ENCODE measurements around the gene PRR15L. TPM values are rescaled to one million over a fixed set of nuclear protein-coding genes. Genes with fewer than 3 reads are reported as not detected.

PRR15L gene, protein sequence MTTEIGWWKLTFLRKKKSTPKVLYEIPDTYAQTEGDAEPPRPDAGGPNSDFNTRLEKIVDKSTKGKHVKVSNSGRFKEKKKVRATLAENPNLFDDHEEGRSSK
- total RNA-seq (2021; fragmentation: NEBNext Ultra II Directional; extraction: Animal tissue kit (Norgen Biotek cat#: 25700)) = 0.26 and 0.34 TPM in 2 replicates
- 1.1 TPM in 2 replicates for polyA plus RNA-seq (2011; rRNA removed)
- polyA plus RNA-seq (2011; cell fraction: cytosol; rRNA removed) = 1.1 TPM
- polyA plus RNA-seq (2011; cell fraction: nucleus; rRNA removed) = 0.87 TPM
- polyA plus RNA-seq (2012, experiment 1 of 2) = 0.54 to 0.76 TPM (median 0.64 TPM) in 4 replicates
- 0.70 TPM for polyA plus RNA-seq (2012, experiment 2 of 2)
- 0.20 TPM for polyA plus RNA-seq (2013, experiment 1 of 2)
- 0.20 TPM for polyA plus RNA-seq (2013, experiment 2 of 2)
- polyA minus RNA-seq (2011; rRNA and poly(A)+ RNA removed) = 0.51 and 0.98 TPM in 2 replicates
- 0.95 TPM for polyA minus RNA-seq (2011; cell fraction: cytosol; rRNA and poly(A)+ RNA removed)
- 0.40 TPM for polyA minus RNA-seq (2011; cell fraction: nucleus; rRNA and poly(A)+ RNA removed)
- long read RNA-seq, experiment 1 = 0 reads
- long read RNA-seq, experiment 2 = 0 reads

- 35% methylated on average over 15 of the region's 16 CpGs; no CpG with 5 or more reads in 1 of the 2 experiments for WGBS, 2 experiments (ENCODE audit: extremely low coverage in 1 of 2, insufficient coverage in 1 of 2, insufficient read length in 1 of 2, insufficient replicate concordance in 2 of 2, low coverage in 1 of 2, low lambda C conversion rate in 2 of 2, missing lambda C conversion rate in 1 of 2)
- no peak within 1 kb of the TSS for H2BK15ac ChIP-seq (ENCODE audit: low read length)
- no peaks in the 10 kb centered on the region for H3K36me3 ChIP-seq (ENCODE audit: control insufficient read depth in 2 of 4, insufficient read depth in 4 of 4, low read length in 3 of 4)
- no peak within 1 kb of the TSS for H4K91ac ChIP-seq (replicated peaks; ENCODE audit: insufficient read length, low read length)
- H4K5ac ChIP-seq (ENCODE audit: insufficient read length, low read depth, low read length) = no peak within 1 kb of the TSS
- peak within 1 kb of the TSS in 3 of 4 experiments; percentile 18 to 42 (median 41); a peak in 5 of 8 replicates for H3K4me3 ChIP-seq (ENCODE audit: extremely low read depth in 1 of 4, insufficient read depth in 2 of 4, low read depth in 3 of 4, low read length in 4 of 4)
- H3K27ac ChIP-seq (ENCODE audit: low read depth, low read length) = no peak within 1 kb of the TSS
- H2BK12ac ChIP-seq (ENCODE audit: low read depth, low read length) = 0 out of 2 replicates have a peak within 1 kb of the TSS, but pooled peaks have one; percentile 12
- CTCF ChIA-PET (ENCODE audit: partially characterized antibody) = interaction anchor here (0.7 to 40.5 kb wide), 9 partner anchors 9 to 280 kb away, joined by 3 to 1010 read pairs (median 3); partner anchors contain the start of genes CDK5RAP3, PNPO, PRR15L and SCRN2
- H3K27me3 ChIP-seq (replicated peaks in 1 of 4; ENCODE audit: control insufficient read depth in 3 of 4, extremely low read depth in 1 of 4, insufficient read depth in 3 of 4, low read length in 3 of 4) = no peaks in the 10 kb centered on the region
- no peak within 1 kb of the TSS; the same call in 1 of the 2 replicates for H4K8ac ChIP-seq (ENCODE audit: extremely low read depth, insufficient read depth, low read length)
- no peak within 1 kb of the TSS for H3K23ac ChIP-seq (ENCODE audit: insufficient read length)
- FAIRE-seq (peak; percentile 45), DNase-seq (ENCODE audit: low read depth in 1 of 2, low spot score in 2 of 2) (peak in 1 of 2 experiments; percentile 64)
- H2BK120ac ChIP-seq (replicated peaks; ENCODE audit: low read depth, low read length) = no peak within 1 kb of the TSS
- no peak within 1 kb of the TSS for H3K4ac ChIP-seq (replicated peaks; ENCODE audit: insufficient read length, low read depth, low read length)
- H3K18ac ChIP-seq (ENCODE audit: extremely low read depth, low read length) = no peak within 1 kb of the TSS
- H2BK5ac ChIP-seq (ENCODE audit: low read depth, low read length) = no peak within 1 kb of the TSS
- H3K9ac ChIP-seq (replicated peaks in 1 of 4; ENCODE audit: extremely low read depth in 1 of 4, low read depth in 3 of 4, low read length in 3 of 4) = no peak within 1 kb of the TSS; a peak in 1 of 7 replicates
- no peak within 1 kb of the TSS for H2AK5ac ChIP-seq (ENCODE audit: low read depth, low read length)
- H3K79me1 ChIP-seq (ENCODE audit: low read depth, low read length) = no peaks in the 10 kb centered on the region
- no peak within 1 kb of the TSS for H3K56ac ChIP-seq (replicated peaks; ENCODE audit: insufficient read length, low read depth, low read length)
- POLR2A ChIA-PET (ENCODE audit: partially characterized antibody) = interaction anchor here (0.6 to 2.2 kb wide), 8 partner anchors 9 to 126 kb away, joined by 3 to 16 read pairs (median 4); partner anchors contain the start of genes CDK5RAP3, LRRC46, MRPL10 and SP2
- 0 out of 2 replicates have a peak within 1 kb of the TSS, but pooled peaks have one; percentile 66 for H2AFZ ChIP-seq (ENCODE audit: low read length)
- H3K14ac ChIP-seq (ENCODE audit: insufficient read length) = no peak within 1 kb of the TSS
- H2BK20ac ChIP-seq (ENCODE audit: low read length) = no peak within 1 kb of the TSS
- H3K23me2 ChIP-seq (ENCODE audit: low read depth, low read length) = no peaks in the 10 kb centered on the region; the same call in 1 of the 2 replicates
- no peaks in the 10 kb centered on the region for H3K79me2 ChIP-seq (ENCODE audit: control insufficient read depth in 1 of 2, insufficient read depth in 2 of 2, low read length in 2 of 2)
- H3K4me2 ChIP-seq (ENCODE audit: insufficient read depth in 1 of 2, low read depth in 2 of 2, low read length in 2 of 2) = peak within 1 kb of the TSS; percentile 56 to 59
- peaks cover 0 to 20% (median 17%) of the 10 kb centered on the region in 4 experiments; a peak in 6 of 7 replicates for H3K4me1 ChIP-seq (replicated peaks in 1 of 4; ENCODE audit: control insufficient read depth in 3 of 4, insufficient read depth in 4 of 4, low read length in 3 of 4)
- H3K9me3 ChIP-seq (ENCODE audit: insufficient read depth in 2 of 2, low read depth in 1 of 2, low read length in 1 of 2) = no peaks in the 10 kb centered on the region
- no peaks in the 10 kb centered on the region for H4K20me1 ChIP-seq (replicated peaks in 1 of 2; ENCODE audit: control insufficient read depth in 1 of 2, insufficient read depth in 2 of 2, low read length in 2 of 2)
- TF ChIP-seq EZH2 (IDR thresholded peaks at IDR 0.05; ENCODE audit: low read depth, low read length, severe bottlenecking) (no peak), SIRT6 (IDR thresholded peaks at IDR 0.05; ENCODE audit: low read length) (no peak), CHD1 (IDR thresholded peaks at IDR 0.05; ENCODE audit: low read depth, low read length) (no peak), CHD2 (IDR thresholded peaks at IDR 0.05; ENCODE audit: low read length) (no peak), MAFK (IDR thresholded peaks at IDR 0.05; ENCODE audit: low read depth, low read length) (no peak), POU5F1 (IDR thresholded peaks at IDR 0.05; ENCODE audit: low read depth, low read length) (no peak), TCF12 (IDR thresholded peaks at IDR 0.05; ENCODE audit: low read depth, low read length) (peak; percentile 32; the same call in 1 of the 2 replicates), YY1 (IDR thresholded peaks at IDR 0.05; ENCODE audit: low read depth, low read length) (no peak), SRF (IDR thresholded peaks at IDR 0.05; ENCODE audit: low read depth, low read length) (no peak), ASH2L (IDR thresholded peaks at IDR 0.05; ENCODE audit: low read length) (peak; percentile 34)
Observed at GRCh38 chr17:47957591-47958490, at the start of gene PRR15L. TSS of gene PRR15L (minus strand) at chr17:47957883. CDS start at chr17:47953234, 4,649 bp downstream.

Measured in H1 (cell line).